Adipose tissue (tissue), 3 donors: ENCODE measurements around the gene INPPL1. TPM values are rescaled to one million over a fixed set of nuclear protein-coding genes. Genes with fewer than 3 reads are reported as not detected.

Experiments used
- H3K27ac ChIP-seq: one replicate; pipeline ENCODE4 v1.5.1; 2013; ENCODE audit warnings: low read depth, low read length
- WGBS, 3 donors: extraction: QIAGEN DNeasy Blood & Tissue Kit; methylation state at CpG; one replicate each; pipeline ENCODE4 v1.1.7; 2013; 5-methylcytosine and 5-hydroxymethylcytosine counted together
- polyA plus RNA-seq, 3 donors: library from polyadenylated mRNA; stranded (reverse); fragments of 200-250 nt; gene quantifications; one replicate each; pipeline ENCODE4 v1.2.3, GENCODE V29; 2013
- donor health status: healthy with polysubstance abuse.
- donor health status: Bipolar disorder and iron deficiency.
- donor health status: healthy.

Gene INPPL1
- polyA plus RNA-seq, 3 donors: 37.9 to 77.0 (median 57.4) TPM

- WGBS, 3 donors: 86 to 93% (median 87%) methylated on average over 7 of the region's 7 CpGs
- no peak overlapping the region for H3K27ac ChIP-seq
These were observed 4.3 kb downstream of the INPPL1 start for GRCh38 chr11:72228844-72229231.

GRCh38 chr11:72229336-72229924 lies 4.9 kb downstream of the INPPL1 start:
- no peak overlapping the region for H3K27ac ChIP-seq
- WGBS, 3 donors: 94 to 97% (median 95%) methylated on average over 8 of the region's 8 CpGs

GRCh38 chr11:72229925-72230763 lies 5.6 kb downstream of the INPPL1 start:
- WGBS, 3 donors: 92 to 95% (median 95%) methylated on average over 21 of the region's 21 CpGs
- H3K27ac ChIP-seq: no peak overlapping the region

GRCh38 chr11:72230764-72231365 lies 6.3 kb downstream of the INPPL1 start:
- no peak overlapping the region for H3K27ac ChIP-seq
- WGBS, 3 donors: 88 to 93% (median 89%) methylated on average over 18 of the region's 18 CpGs

GRCh38 chr11:72231396-72232259 lies 7.1 kb downstream of the INPPL1 start:
- 76 to 83% (median 82%) methylated on average over 7 to 9 of the region's 9 CpGs for WGBS, 3 donors
- H3K27ac ChIP-seq: no peak overlapping the region

- WGBS, 3 donors: 93 to 97% (median 94%) methylated on average over 18 of the region's 18 CpGs
- no peak overlapping the region for H3K27ac ChIP-seq
These were observed 7.9 kb downstream of the INPPL1 start for GRCh38 chr11:72232260-72233055.

GRCh38 chr11:72233056-72233772 lies 8.6 kb downstream of the INPPL1 start:
- WGBS, 3 donors: 88 to 90% (median 90%) methylated on average over 13 of the region's 13 CpGs
- H3K27ac ChIP-seq: no peak overlapping the region

- 88 to 94% (median 92%) methylated on average over 8 of the region's 8 CpGs for WGBS, 3 donors
- no peak overlapping the region for H3K27ac ChIP-seq
These were observed 9.4 kb downstream of the INPPL1 start for GRCh38 chr11:72233773-72234513.

GRCh38 chr11:72234514-72234830 lies 9.9 kb downstream of the INPPL1 start:
- 67 to 81% (median 77%) methylated on average over 3 of the region's 3 CpGs for WGBS, 3 donors
- H3K27ac ChIP-seq: no peak overlapping the region

- 88 to 91% (median 89%) methylated on average over 4 of the region's 4 CpGs for WGBS, 3 donors
- H3K27ac ChIP-seq: no peak overlapping the region
These were observed 10.4 kb downstream of the INPPL1 start for GRCh38 chr11:72234920-72235319.

- 86 to 93% (median 87%) methylated on average over 17 of the region's 17 CpGs for WGBS, 3 donors
- no peak overlapping the region for H3K27ac ChIP-seq
These were observed 10.9 kb downstream of the INPPL1 start for GRCh38 chr11:72235351-72236057.

- no peak overlapping the region for H3K27ac ChIP-seq
- 60 to 73% (median 72%) methylated on average over 4 of the region's 4 CpGs for WGBS, 3 donors
These were observed 11.6 kb downstream of the INPPL1 start for GRCh38 chr11:72236083-72236697.

GRCh38 chr11:72236774-72237111 lies 12.2 kb downstream of the INPPL1 start:
- WGBS, 3 donors: 73 to 82% (median 82%) methylated on average over 2 of the region's 2 CpGs
- no peak overlapping the region for H3K27ac ChIP-seq

- H3K27ac ChIP-seq: no peak overlapping the region
- 82 to 86% (median 86%) methylated on average over 22 of the region's 22 CpGs for WGBS, 3 donors
These were observed 12.8 kb downstream of the INPPL1 start for GRCh38 chr11:72237112-72237931.

- WGBS, 3 donors: 51 to 63% (median 61%) methylated on average over 14 to 16 of the region's 16 CpGs
- no peak overlapping the region for H3K27ac ChIP-seq
These were observed 13.5 kb downstream of the INPPL1 start for GRCh38 chr11:72238040-72238450.
